NCI-H1930 (cell line): ENCODE results near the gene PDGFB.

Experiments
- DNase-seq, 2 experiments: peaks; one replicate each; lab custom pipeline; 2025; lab: John Stamatoyannopoulos, UW

Gene PDGFB

DNA sequence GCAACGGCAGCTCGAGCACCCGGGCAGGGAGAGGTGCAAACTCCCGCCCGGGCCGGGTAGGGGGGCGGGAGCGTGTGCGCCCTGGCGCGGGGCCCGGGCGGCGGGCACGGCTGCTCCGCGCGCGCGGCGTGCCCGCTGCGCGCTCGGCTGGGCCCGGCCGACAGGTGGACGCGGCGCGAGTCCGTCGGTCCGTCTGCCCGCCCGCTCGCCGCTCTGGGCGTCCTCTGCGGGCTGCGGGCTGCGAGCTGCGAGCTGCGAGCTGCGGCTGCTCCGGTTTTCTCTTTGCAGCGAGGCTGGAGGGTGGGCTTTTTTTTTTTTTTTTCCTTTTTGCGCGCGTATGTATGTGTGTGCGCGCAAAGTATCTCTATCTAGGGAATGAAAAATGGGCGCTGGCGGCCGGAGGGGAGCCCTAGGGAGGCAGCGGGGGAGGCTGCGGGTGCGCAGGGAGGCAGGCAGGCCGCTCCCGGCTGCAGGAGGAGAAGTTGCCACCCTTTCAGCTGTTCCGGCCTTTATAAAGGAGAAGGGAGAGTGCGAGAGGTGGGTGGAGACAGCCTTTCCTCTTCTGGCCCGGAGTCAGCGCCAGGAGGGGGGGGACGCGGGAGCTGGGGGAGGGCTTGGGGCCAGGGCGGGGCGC is at the start of gene PDGFB:
Gene PDGFB (minus strand): TSS at position 487 of the 634 bp plus-strand sequence. CDS start 1,019 bp downstream, outside the sequence.
- DNase-seq, result no peak

DNA sequence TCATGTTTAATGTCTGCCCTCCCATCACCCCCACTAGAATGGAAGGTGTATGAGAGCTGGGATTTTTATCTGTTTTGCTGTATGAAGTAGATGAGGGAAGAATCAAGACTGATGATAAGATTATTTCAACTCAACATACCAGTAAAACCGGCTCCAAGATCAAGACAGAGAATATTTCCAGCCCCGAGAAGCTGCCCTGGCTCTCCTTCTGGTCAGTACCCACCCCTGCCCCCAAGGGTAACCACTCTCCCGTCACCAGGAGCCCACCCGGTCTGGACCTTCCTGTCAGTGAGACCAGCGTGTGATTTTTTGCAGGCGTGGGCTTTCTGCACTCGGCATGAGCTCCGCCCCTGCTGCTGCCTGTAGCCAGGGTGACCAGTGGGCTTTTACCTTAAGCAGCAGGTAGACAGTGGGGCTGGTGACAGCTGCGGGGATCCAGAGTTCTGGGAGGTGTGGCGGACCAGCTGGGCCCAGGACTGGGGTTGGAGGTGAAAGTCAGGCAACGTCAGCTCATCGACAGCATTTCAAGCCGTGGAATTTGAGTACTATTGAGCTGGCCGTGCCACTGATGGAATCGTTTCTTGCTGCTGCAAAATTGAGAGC is 49.1 kb upstream of the PDGFB start:
- DNase-seq, result no peak

DNA sequence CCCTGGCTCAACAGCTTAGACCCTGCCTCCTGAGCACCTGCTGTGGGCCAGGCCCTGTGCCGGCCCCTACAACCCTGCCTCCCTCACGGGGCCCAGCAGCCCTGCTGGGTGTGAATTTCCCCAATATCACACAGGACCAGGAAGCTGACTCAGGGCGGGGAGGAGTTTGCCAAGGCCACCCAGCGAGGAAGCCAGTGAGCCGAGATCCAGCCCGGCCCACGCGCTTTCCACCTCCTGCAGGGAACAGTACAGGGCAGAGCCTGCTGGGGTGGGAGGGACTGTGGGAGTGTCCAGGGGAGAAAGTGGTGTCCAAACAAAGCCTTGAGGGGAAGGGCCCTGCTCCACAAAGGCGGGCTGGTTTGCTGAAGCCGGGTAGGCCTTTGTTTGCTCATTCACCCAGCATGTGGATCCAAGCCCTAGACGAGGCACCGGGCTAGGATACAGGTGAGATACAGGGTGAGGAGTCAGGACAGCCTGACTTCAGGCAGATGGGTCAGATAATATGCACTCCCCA is 47.8 kb upstream of the PDGFB start:
- no peak for DNase-seq

DNA sequence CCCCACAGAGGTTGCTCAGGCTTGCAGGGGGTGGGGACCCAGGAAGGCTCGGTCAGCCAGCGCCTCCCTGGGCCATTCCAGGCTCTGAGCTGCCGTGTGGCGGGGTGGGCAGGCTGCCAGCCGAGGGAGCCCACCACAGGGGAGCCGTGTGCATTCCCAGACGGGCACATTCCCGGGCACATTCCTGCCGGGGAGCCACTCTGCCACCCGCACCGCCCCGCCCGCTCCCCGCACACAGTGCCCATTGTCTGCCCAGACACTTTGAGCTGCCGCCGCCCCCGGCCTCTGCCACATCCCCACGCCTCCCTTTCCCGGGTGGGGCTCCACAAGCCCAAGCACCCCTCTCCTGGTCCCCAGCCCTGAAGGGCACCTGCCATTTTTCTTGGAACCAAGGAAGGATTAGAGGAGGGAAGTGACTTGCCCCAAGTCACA is 47.3 kb upstream of the PDGFB start:
- DNase-seq, result no peak

DNA sequence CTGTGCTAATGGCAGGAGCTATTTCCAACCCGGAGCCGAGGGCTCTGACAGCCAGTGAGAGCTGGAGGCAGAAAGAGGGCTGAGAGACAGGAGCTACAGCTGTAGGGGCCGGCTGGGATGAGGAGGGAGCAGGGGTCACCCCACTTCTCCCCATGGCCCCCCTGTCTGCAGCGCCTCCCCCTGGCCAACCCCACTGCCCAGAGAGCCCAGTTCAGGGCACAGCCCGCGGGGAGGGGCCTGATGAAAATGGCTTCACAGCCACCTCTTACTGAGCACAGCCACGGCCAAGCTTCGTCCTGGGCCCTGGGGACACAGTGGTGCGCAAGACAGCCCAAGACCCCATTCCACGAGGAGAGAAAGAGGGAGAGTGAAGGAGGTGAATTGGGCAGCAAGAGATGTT is 46.7 kb upstream of the PDGFB start:
- no peak for DNase-seq

DNA sequence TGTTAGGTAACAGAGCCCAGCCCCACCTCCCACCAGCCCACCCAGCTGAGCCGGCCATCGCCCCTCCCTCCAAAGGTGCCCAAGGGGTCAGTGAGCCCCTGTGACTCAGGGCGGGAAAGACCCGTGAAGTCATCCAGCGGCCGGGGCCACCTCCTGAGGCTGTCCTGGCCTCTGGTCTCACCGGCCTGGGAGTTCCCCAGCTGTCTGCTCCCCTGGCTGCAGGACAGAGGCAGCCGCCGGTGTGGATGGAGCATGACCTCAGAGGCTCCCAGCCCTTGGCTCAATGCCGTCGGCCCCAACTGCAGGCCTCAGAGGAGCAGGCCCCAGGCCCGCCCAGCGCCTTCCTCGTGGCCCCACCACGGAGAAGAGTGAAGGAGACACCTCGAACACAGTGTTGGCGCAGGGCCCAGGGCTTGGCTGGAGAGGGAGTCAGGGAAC is 46.0 kb upstream of the PDGFB start:
- DNase-seq, result no peak

DNA sequence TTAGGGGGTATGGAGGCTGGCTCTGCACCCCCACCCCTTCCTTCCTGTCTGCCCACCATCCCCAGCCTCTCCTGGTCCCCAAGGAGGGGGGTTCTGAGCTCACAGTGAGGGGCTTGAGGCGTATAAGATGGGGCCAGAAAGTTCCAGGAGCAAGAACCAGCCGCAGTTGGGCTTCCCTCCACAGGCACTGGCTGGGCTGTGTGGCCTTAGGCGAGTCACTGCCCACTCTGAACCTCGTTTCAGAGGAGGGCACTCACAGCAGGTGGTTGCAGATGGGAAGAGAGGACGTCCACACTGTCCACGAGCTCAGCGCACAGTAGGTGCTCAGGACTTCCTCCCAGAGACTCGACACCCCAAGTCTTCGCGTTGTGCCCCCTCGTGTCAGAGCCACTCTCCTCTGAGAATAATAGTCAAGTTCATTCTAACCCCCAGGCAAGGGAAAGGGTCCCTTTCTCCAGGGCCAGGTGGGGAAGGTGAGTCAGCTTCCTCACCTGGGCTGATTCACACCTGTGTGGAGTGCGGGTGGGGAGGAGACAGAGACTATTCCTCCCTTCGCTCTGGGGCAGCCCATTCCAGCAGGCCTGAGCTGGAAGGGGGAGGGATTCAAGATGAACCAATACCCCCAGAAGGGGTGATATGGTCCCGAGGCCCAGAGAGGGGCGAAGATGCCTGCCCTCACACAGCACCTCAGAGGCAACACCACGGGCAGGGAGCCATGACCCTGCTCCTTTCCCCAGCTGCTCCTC is 45.4 kb upstream of the PDGFB start:
- DNase-seq, result no peak

DNA sequence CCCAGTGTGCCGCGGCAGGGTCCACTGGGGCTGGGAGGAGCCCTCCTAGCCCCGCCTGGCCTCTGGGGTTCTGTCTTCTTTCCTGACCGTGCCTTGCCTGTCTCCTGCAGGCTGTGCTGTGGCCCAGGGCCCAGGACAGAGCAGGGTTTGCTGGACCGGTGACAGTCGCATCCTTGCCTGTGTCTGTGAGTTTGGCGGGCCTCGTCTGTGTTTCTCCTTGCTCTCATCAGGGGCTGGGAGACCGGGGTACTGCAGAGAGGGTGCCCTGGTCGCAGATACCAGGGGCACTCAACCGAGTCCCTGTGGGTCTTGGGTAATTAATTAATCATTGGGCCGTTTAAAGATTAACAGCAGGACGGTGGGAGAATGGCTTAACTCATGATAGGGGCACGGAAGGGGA is 44.8 kb upstream of the PDGFB start:
- no peak for DNase-seq

DNA sequence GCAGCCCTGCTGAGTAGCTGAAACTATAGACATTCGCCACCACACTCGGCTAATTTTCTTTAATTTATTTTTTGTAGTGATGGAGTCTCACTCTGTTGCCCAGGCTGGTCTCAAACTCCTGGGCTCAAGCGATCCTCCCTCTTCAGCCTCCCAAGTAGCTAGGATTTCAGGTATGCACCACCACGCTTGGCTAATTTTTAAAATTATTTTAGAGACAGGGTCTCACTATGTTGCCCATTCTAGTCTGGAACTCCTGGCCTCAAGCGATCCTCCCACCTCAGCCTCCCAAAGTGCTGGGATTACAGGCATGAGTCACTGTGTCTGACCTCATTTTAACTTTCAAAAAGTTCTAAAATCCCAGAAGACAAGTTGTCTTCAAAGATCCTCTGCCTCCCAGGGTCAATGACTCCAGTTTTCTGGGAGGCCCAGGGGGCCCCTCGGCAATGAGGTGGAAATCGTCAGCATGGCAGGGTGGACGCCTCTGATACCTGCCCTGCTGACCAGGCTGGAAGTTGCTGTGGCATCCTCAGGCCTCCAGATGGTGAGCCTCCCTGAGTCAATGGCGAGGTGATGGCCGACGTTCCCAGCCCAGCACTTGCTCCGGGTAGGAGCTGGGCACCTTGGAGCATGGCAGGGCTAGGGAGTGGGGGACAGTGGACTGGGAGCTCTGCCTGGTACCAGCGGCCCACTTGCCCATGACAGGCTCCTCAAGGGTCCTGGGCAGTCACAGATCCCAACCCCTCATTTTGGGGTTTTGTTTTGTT is 43.5 kb upstream of the PDGFB start:
- DNase-seq, result no peak

DNA sequence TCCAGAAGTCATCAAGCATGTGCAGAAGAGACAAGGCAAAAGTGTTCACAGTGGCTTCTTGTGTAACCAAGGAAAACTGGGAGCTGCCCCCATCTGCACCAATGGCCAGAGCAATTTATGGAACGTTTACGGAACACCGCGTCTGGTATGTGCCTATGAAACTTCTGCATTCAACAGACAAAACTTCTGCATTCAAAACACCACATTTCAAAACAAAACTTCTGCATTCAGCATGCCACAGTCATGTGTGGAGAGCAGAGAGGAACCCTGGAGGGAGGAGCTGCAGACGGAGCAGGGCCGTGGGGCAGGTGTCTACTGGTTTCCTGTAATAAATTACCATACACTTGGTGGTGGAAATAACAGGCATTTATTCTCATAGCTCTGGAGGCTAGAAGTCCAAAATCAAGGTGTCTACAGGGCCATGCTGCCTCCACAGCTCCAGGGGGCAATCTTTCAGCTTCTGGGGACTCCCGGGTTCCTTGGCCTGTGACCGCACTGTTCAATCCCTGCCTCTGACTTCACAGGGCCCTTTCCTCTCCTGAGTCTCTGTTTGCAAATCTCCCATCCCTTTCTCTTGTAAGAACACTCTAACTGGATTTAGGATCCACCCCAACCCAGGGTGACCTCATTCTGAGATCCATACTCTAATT is 42.4 kb upstream of the PDGFB start:
- no peak for DNase-seq

DNA sequence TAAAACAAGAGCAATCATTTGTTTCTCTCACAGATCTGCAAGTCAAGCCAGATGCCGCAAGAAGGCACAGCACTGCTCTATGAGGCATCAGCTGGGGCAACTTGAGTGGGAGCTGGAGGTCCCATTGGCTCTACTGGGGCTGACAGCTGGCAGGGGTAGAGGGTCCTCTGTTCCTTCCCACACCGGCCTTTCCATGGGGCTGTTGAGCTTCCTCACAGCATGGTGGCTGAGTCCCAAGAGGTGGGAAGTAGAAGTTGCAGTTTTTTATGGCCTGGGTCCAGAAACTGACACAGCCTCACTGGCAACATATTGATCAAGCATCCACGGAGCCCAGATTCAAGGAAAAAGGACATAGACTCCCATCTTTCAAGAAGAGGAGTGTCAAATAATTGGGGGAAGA is 40.2 kb upstream of the PDGFB start:
- DNase-seq, result no peak

DNA sequence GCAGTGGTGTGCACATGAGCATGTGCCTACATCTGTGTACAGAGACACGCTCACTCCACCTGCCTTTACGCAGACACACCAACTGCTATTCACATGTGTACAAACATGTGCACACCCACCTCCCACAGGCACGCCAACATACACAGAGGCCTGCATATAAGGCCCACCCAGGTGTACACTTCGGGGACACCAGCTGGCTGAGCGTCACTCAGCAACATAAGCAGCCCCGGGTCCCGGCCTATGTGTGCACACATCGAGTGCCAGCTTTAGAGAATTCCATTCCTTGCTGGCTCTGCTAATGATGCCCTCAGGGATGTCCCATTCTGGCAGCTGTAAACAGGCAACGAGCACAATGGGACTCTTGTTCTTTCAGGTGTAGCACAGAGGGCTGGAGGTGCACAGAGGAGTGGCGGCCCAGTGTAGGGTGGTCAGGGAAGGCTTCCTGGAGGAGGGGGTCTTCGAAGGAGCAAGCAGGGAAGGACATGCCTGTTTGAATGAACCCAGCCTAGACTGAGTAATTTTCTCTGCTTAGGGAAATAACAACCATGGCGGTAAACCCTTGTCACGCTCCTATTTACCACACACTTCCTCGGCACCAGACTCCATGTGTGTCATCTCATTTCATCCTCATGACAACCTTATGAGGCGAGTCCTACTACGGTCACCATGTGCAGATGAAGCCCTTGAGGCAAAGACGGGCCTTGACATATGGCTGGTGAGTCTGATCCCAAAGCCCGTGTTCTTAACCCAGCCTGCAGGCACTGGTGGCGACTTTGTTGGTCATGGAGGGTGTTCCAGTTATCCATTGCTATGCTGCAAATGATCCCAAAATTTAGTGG is 39.6 kb upstream of the PDGFB start:
- DNase-seq, result no peak

DNA sequence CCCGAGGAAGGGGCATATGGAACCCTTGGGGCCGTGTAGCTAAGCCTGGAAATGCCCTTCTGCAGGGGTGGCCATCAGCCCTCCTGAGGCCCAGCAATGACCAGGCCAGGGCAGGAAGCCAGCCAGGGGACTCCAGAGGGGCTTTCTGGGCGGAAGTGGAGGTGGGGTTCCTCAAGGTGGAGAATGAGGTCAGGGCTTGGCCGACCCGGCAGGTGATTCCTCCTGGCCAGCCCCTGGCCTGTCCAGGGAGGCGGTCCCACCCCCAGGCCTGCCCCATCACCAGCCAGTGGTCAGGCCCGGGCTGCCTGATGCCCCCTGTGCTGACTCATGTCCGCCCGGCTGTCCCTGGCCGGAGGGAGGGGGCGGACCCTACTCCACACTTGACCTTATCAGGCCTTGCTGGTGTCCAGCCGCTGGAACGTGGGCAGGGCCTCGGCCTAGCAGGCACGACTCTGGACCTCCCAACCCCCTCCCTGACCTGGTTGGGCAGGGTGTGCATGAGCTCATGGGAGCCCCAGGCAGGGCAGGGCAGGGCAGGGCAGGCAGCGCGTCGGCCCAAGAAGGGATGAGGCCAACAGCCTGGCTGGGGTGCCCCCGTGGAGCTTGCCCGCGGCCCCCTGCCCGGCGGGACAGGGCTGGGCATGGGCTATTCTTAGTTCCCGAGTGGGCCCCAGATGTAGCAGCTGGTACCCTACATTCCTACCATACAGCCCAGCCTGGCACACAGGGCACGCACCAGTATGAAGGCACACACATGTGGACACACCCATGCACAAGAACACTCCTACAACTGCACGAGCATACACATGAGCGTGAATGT is 38.8 kb upstream of the PDGFB start:
- no peak for DNase-seq

DNA sequence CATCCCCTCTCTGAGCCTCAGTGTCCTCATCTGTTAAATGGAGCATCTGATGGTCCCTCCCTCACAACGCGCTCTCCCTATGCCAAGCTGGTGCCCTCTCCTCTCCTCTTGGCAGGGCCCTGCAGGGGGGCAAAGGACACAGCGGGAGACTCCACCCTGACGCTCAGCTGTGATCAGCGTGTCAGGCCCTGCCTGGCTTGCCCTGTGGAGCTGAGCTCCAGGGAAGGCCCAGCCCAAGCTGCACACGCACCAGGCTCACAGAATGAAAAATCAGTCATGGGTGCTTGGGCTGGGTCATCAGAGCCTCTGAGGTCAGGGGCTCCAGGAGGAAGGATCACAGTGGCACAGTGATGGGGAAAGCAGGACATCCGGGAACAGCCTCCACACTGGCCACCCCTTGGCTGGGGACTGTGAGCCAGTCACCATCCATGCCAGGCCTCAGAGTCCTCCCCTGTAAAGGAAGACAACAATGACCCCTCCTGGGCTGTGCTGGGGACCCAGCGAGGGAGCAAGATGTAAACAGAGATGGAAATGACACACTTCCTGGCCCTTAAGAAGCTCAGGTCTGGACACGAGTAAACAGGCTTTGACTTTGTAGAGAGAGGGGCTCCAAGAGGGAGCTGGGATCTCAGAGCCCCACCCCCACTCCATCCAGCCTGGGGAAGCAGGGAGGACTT is 38.0 kb upstream of the PDGFB start:
- DNase-seq, result no peak

DNA sequence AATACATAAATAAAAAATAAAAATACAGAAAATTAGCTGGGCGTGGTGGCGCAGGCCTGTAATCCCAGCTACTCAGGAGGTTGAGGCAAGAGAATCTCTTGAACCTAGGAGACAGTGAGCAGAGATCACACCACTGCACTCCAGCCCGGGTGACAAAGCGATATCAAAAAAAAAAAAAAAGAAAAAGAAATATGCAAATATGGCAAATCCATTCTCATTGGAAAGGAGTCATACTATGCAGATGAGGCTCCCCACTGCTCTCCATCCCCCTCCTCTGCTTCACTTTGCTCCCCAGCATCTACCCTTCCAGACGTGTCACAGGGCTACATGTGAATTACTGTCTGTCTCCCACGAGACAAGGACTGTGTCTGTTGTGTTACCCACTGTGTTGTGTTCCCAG is 36.3 kb upstream of the PDGFB start:
- DNase-seq, result no peak

DNA sequence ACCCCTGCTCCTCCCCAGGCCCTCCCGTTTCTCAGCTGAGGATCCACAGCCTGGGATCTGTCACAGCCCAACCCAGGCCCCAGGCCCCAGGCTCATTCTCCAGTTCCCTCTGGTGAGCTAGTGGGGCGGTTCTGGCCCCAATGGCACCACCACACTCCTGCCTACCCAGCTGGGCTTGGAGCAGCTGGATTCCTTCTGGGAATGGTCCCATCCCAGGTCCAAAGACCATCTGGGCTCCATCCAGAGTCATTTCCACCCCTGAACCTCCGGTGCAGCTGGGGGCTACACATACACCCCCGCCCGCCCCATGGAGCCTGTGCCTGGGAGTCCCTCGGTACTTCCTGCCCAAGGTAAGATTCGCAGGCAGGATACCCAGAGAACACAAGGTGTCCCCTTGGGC is 35.5 kb upstream of the PDGFB start:
- DNase-seq, result no peak

DNA sequence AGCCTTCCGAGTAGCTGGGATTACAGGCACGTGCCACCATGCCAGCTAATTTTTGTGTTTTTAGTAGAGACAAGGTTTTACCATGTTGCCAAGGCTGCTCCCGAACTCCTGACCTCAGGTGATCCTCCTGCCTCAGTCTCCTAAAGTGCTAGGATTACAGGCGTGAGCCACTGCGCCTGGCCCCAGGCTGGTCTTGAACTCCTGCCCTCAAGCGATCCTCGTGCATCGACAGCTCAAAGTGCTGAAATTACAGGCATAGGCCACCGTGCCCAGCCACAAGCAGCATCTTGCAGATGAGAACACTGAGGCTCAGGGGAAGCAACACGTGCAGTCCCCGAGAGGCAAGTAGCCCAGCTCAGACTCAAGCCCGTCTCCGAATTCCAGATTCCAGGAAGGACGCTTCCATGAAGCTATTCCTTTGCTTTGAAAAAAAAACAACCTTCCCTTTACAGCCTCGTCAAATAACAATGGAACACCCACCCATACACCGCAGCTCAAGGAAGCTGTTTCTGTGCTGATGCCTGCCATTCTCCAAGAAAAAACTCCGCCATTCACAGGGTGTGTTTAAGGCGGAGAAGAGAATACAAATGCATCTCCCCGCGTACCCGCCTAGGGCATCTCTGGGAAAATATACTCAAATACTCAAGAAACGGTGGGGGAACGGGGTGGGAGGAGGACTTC is 34.5 kb upstream of the PDGFB start:
- DNase-seq, result no peak

DNA sequence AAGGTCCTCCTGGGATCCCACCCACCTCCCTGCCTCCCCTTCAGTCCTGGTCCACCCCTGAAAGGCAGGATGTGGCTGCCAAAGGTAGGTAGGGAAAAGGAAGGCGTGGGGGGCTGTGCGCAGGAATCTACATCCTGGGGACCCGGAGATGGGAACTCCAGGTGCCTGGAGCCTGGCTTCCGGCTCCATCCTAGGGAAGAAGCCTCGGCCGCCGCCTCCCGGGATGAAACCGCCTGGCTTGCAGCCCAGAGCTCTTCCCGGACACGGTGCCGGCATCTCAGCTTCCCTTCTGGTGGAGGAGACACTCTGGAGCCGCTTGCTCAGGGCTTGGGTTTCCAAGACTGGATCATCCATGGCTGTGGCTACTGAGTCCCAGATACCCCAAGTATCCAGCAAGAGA is 33.3 kb upstream of the PDGFB start:
- DNase-seq, result no peak

DNA sequence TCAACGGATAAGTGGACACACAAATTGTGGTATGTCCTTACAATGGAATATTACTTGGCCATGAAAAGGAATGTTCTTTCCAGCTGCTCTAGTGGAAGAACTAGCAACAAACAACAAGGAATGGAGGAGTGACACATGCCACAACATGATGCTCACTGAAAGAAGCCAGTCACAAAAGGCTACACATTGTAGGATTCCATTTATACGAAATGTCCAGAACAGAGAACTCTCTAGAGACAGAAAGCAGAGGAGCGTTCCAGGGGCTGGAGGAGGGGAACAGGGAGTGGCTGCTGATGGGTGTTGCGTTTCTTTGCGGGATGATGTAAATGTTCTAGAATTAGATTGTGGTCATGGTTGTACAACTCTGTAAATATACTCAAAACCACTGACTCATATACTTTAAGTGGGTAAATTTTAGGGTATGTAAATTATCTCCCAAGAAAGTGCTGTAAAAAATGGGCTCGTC is 32.4 kb upstream of the PDGFB start:
- DNase-seq, result no peak
